HEK293 (cell line): ENCODE measurements around the gene CCND1.

Experiments used
- CTCF ChIP-seq: fragments of 450-650 bp; formaldehyde crosslinking; IDR thresholded peaks from 2 replicates; pipeline ENCODE4 v1.5.1; 2016; ENCODE audit warnings: missing biosample characterization, missing genetic modification characterization
- ZBTB1 ChIP-seq: fragments of 450-650 bp; formaldehyde crosslinking; IDR thresholded peaks from 2 replicates; pipeline ENCODE4 v1.5.1; 2016; ENCODE audit warnings: missing biosample characterization, missing genetic modification characterization
- ZBTB10 ChIP-seq: fragments of 450-650 bp; formaldehyde crosslinking; IDR thresholded peaks from 2 replicates; pipeline ENCODE4 v1.5.1; 2016; ENCODE audit warnings: missing biosample characterization, missing genetic modification characterization
- ZBTB7A ChIP-seq: fragments of 450-650 bp; formaldehyde crosslinking; IDR thresholded peaks from 2 replicates; pipeline ENCODE4 v1.5.1; 2016; ENCODE audit warnings: low read depth, missing biosample characterization, missing genetic modification characterization
- ZEB2 ChIP-seq: fragments of 450-650 bp; formaldehyde crosslinking; IDR thresholded peaks from 2 replicates; pipeline ENCODE4 v1.5.1; 2016; ENCODE audit warnings: missing biosample characterization, missing genetic modification characterization
- ZNF138 ChIP-seq: fragments of 450-650 bp; formaldehyde crosslinking; IDR thresholded peaks from 2 replicates; pipeline ENCODE4 v1.5.1; 2016; ENCODE audit warnings: missing biosample characterization, missing genetic modification characterization, borderline replicate concordance
- ZNF184 ChIP-seq: fragments of 450-650 bp; IDR thresholded peaks from 2 replicates; pipeline ENCODE4 v1.5.1; 2018; ENCODE audit warnings: missing biosample characterization, mild to moderate bottlenecking, missing genetic modification characterization
- ZNF211 ChIP-seq: fragments of 450-650 bp; formaldehyde crosslinking; IDR thresholded peaks from 2 replicates; pipeline ENCODE4 v1.5.1; 2016; ENCODE audit warnings: low read depth, missing biosample characterization, missing genetic modification characterization
- ZNF24 ChIP-seq: fragments of 450-650 bp; formaldehyde crosslinking; IDR thresholded peaks from 2 replicates; pipeline ENCODE4 v1.5.1; 2016; ENCODE audit warnings: missing biosample characterization, missing genetic modification characterization
- ZNF266 ChIP-seq: fragments of 450-650 bp; formaldehyde crosslinking; IDR thresholded peaks from 2 replicates; pipeline ENCODE4 v1.5.1; 2016; ENCODE audit warnings: missing biosample characterization, missing genetic modification characterization, low read depth
- ZNF311 ChIP-seq: fragments of 450-650 bp; formaldehyde crosslinking; IDR thresholded peaks from 2 replicates; pipeline ENCODE4 v1.5.1; 2017; ENCODE audit warnings: missing biosample characterization, missing genetic modification characterization, borderline replicate concordance
- ZNF324 ChIP-seq: fragments of 450-650 bp; formaldehyde crosslinking; IDR thresholded peaks from 2 replicates; pipeline ENCODE4 v1.5.1; 2016; ENCODE audit warnings: missing biosample characterization, missing genetic modification characterization
- ZNF510 ChIP-seq: fragments of 450-650 bp; formaldehyde crosslinking; IDR thresholded peaks from 2 replicates; pipeline ENCODE4 v1.5.1; 2018; ENCODE audit warnings: mild to moderate bottlenecking, missing genetic modification characterization, missing biosample characterization; ENCODE audit not compliant: insufficient replicate concordance
- ZSCAN18 ChIP-seq: fragments of 450-650 bp; formaldehyde crosslinking; IDR thresholded peaks from 2 replicates; pipeline ENCODE4 v1.5.1; 2016; ENCODE audit warnings: missing biosample characterization, missing genetic modification characterization

GRCh38 chr11:69656536-69657455 lies 15.8 kb downstream of the CCND1 start:
- TF ChIP-seq ZSCAN18 (no peak), ZNF138 (tag by site-specific recombination) (no peak), ZNF311 (tag by site-specific recombination) (no peak), ZNF324 (tag by site-specific recombination) (no peak), CTCF (tag by site-specific recombination) (no peak), ZNF211 (no peak), ZNF266 (no peak), ZNF24 (tag by site-specific recombination) (no peak), ZBTB10 (tag by site-specific recombination) (no peak), ZBTB1 (tag by site-specific recombination) (no peak), ZNF510 (tag by site-specific recombination) (no peak), ZBTB7A (no peak), ZEB2 (tag by site-specific recombination) (no peak), ZNF184 (tag by site-specific recombination) (no peak)
